Mesothelial cell of epicardium (in vitro differentiated cells): Measurements from ENCODE around the gene ANKRD27. TPM values are rescaled to one million over a fixed set of nuclear protein-coding genes. Genes with fewer than 3 reads are reported as not detected.

Source experiments
- DNase-seq, 2 experiments: peaks; one replicate each; pipeline ENCODE4 v3.0.0; 2021; ENCODE audit warnings: low spot score in 2 of 2; ENCODE audit not compliant: unreplicated experiment in 2 of 2
- H3K27ac Mint-ChIP-seq: 2 replicates; pipeline ENCODE4 v1.8.0; 2021; ENCODE audit warnings: mixed read lengths
- H3K27me3 Mint-ChIP-seq: 2 replicates; pipeline ENCODE4 v1.8.0; 2021; ENCODE audit warnings: low read depth, mixed read lengths
- H3K36me3 Mint-ChIP-seq: 2 replicates; pipeline ENCODE4 v1.8.0; 2021; ENCODE audit warnings: mixed read lengths
- H3K4me1 Mint-ChIP-seq: 2 replicates; pipeline ENCODE4 v1.8.0; 2021; ENCODE audit warnings: mixed read lengths
- H3K4me3 Mint-ChIP-seq: 2 replicates; pipeline ENCODE4 v1.8.0; 2021; ENCODE audit warnings: mild to moderate bottlenecking, moderate library complexity, mixed read lengths
- H3K9me3 Mint-ChIP-seq: 2 replicates; pipeline ENCODE4 v1.8.0; 2021; ENCODE audit warnings: mixed read lengths
- total RNA-seq: library from RNA; stranded (reverse); gene quantifications from 3 replicates; pipeline ENCODE4 v1.2.1, GENCODE V29; 2021
- TF ChIP-seq, protein P1 (sequence below): fragments of 200-600 bp; sonication (generic); IDR thresholded peaks from one replicate; pipeline ENCODE4 v1.5.0; 2021; ENCODE audit warnings: antibody characterized with exemption; ENCODE audit not compliant: unreplicated experiment

Gene ANKRD27
- total RNA-seq, 1 donor from 2014 or later, result 31.8 TPM

DNA sequence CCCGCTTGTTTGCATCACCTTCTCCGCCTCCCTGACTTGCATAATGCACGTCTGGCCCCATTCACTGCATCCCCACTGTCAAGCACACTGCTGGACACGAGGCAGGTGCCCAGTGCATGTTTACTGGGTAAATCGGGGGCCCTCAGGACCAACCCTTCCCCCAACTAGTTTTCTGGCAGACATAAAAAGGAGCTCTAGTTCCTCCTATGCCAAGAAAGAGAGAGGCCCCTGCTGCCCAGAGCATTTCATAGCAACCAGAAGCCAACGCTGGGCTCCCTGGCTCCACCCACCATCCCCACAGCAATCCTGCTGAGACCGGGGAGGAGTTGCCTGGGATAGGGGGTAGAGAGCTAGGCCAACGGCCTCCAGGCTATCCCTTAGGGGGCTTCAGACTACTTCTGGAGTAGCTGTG is 23.2 kb downstream of the ANKRD27 start:
- no peak for DNase-seq
- TF ChIP-seq, protein P1, sequence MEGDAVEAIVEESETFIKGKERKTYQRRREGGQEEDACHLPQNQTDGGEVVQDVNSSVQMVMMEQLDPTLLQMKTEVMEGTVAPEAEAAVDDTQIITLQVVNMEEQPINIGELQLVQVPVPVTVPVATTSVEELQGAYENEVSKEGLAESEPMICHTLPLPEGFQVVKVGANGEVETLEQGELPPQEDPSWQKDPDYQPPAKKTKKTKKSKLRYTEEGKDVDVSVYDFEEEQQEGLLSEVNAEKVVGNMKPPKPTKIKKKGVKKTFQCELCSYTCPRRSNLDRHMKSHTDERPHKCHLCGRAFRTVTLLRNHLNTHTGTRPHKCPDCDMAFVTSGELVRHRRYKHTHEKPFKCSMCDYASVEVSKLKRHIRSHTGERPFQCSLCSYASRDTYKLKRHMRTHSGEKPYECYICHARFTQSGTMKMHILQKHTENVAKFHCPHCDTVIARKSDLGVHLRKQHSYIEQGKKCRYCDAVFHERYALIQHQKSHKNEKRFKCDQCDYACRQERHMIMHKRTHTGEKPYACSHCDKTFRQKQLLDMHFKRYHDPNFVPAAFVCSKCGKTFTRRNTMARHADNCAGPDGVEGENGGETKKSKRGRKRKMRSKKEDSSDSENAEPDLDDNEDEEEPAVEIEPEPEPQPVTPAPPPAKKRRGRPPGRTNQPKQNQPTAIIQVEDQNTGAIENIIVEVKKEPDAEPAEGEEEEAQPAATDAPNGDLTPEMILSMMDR, result no peak
- no peaks in the 10 kb centered on the region for H3K9me3 Mint-ChIP-seq
- no peaks in the 10 kb centered on the region for H3K27me3 Mint-ChIP-seq
- no peak overlapping the region for H3K4me3 Mint-ChIP-seq
- H3K4me1 Mint-ChIP-seq, result peaks cover 15% of the 10 kb centered on the region
- peaks cover 30% of the 10 kb centered on the region for H3K36me3 Mint-ChIP-seq
- H3K27ac Mint-ChIP-seq, result no peak overlapping the region

DNA sequence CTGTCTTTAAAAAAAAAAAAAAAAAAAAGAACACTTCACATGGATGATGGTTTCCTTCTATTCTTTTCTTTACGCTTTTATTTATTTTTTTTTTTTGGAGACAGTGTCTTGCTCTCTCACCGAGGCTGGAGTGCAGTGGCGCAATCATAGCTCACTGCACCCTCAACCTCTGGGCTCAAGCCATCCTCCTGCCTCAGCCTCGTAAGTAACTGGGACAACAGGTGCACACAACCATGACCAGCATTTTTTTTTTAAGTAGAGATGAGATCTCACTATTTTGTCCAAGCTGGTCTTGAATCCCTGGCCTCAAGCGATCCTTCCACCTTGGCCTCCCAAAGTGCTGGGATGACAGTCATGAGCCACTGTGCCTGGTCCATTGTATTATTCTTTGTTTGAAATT is 24.3 kb downstream of the ANKRD27 start:
- TF ChIP-seq, protein P1, result no peak
- H3K4me3 Mint-ChIP-seq, result no peak overlapping the region
- no peak for DNase-seq
- H3K27ac Mint-ChIP-seq, result no peak overlapping the region
- H3K9me3 Mint-ChIP-seq, result no peaks in the 10 kb centered on the region
- H3K27me3 Mint-ChIP-seq, result no peaks in the 10 kb centered on the region
- peaks cover 29% of the 10 kb centered on the region for H3K36me3 Mint-ChIP-seq
- H3K4me1 Mint-ChIP-seq, result peaks cover 15% of the 10 kb centered on the region

DNA sequence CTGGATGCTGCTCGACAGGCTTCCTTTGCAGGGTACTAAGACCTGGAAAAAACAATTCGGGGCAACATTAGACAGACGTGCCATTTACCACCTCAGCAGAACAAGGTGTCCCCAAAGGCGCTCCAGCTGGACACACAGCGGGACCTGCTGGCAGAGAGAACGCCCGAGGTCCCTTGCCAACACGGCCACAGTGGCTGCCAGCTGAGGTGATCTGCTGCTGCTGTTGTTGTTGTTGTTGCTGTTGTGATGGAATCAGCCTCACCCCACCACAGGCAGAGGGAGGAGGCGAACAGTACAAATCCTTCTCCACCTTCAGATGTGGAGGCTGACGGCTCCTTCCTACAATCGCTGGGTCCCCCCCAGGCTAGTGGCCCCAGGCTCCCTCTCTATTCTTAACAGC is 25.2 kb downstream of the ANKRD27 start:
- Mint-ChIP-seq H3K4me1 (peaks cover 15% of the 10 kb centered on the region), H3K36me3 (peaks cover 29% of the 10 kb centered on the region), H3K27ac (no peak overlapping the region), H3K9me3 (no peaks in the 10 kb centered on the region), H3K27me3 (no peaks in the 10 kb centered on the region), H3K4me3 (no peak overlapping the region)
- no peak for DNase-seq
- TF ChIP-seq, protein P1, result no peak

- Mint-ChIP-seq H3K9me3 (no peaks in the 10 kb centered on the region), H3K36me3 (peaks cover 38% of the 10 kb centered on the region), H3K27me3 (no peaks in the 10 kb centered on the region), H3K27ac (no peak overlapping the region), H3K4me1 (peaks cover 5% of the 10 kb centered on the region), H3K4me3 (no peak overlapping the region)
- TF ChIP-seq, protein P1, result no peak
- DNase-seq, result no peak
These were observed 27.6 kb downstream of the ANKRD27 start for GRCh38 chr19:32647361-32647760.

DNA sequence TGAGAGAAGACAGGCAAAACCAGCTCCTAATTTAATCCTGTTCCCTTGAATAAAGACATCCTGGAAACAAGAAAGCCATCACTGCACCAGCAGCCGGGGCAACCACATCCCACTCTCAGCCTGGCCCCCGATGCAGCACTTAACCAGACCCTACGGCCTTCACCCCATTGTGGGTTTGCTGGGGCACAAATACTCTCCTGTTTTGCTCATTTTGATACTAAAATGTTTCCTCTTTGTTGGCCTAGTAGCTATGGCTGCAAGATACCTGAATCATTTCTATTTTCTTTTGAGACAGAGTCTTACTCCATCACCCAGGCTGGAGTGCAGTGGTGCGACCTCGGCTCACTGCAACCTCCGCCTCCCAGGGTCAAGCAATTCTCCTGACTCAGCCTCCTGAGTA is 28.4 kb downstream of the ANKRD27 start:
- no peak overlapping the region for H3K27ac Mint-ChIP-seq
- TF ChIP-seq, protein P1, result no peak
- no peak for DNase-seq
- H3K4me3 Mint-ChIP-seq, result no peak overlapping the region
- no peaks in the 10 kb centered on the region for H3K4me1 Mint-ChIP-seq
- peaks cover 42% of the 10 kb centered on the region for H3K36me3 Mint-ChIP-seq
- no peaks in the 10 kb centered on the region for H3K9me3 Mint-ChIP-seq
- no peaks in the 10 kb centered on the region for H3K27me3 Mint-ChIP-seq

- H3K27ac Mint-ChIP-seq, result no peak overlapping the region
- no peak overlapping the region for H3K4me3 Mint-ChIP-seq
- no peaks in the 10 kb centered on the region for H3K9me3 Mint-ChIP-seq
- peaks cover 55% of the 10 kb centered on the region for H3K36me3 Mint-ChIP-seq
- TF ChIP-seq, protein P1, result no peak
- H3K27me3 Mint-ChIP-seq, result no peaks in the 10 kb centered on the region
- H3K4me1 Mint-ChIP-seq, result no peaks in the 10 kb centered on the region
- DNase-seq, result no peak
These were observed 32.2 kb downstream of the ANKRD27 start for GRCh38 chr19:32642771-32643170.
